Neural progenitor cell (in vitro differentiated cells): Measurements from ENCODE around the gene TCF15.

Source experiments
- EZH2 ChIP-seq: fragments of 200-600 bp; sonication (generic); IDR thresholded peaks from 2 replicates; pipeline ENCODE4 v1.6.1; 2017; ENCODE audit warnings: antibody characterized with exemption, mild to moderate bottlenecking, moderate library complexity
- TF ChIP-seq, protein P1 (sequence below): fragments of 200-600 bp; sonication (generic); IDR thresholded peaks from 2 replicates; pipeline ENCODE4 v1.5.1; 2017; ENCODE audit warnings: antibody characterized with exemption, mild to moderate bottlenecking

- TF ChIP-seq, protein P1, sequence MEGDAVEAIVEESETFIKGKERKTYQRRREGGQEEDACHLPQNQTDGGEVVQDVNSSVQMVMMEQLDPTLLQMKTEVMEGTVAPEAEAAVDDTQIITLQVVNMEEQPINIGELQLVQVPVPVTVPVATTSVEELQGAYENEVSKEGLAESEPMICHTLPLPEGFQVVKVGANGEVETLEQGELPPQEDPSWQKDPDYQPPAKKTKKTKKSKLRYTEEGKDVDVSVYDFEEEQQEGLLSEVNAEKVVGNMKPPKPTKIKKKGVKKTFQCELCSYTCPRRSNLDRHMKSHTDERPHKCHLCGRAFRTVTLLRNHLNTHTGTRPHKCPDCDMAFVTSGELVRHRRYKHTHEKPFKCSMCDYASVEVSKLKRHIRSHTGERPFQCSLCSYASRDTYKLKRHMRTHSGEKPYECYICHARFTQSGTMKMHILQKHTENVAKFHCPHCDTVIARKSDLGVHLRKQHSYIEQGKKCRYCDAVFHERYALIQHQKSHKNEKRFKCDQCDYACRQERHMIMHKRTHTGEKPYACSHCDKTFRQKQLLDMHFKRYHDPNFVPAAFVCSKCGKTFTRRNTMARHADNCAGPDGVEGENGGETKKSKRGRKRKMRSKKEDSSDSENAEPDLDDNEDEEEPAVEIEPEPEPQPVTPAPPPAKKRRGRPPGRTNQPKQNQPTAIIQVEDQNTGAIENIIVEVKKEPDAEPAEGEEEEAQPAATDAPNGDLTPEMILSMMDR, result peak; percentile 53
- TF ChIP-seq EZH2, result no peak
Measured at GRCh38 chr20:577167-577791, 32.8 kb downstream of the TCF15 start.
